Activated T-cell treated with anti-CD3 and anti-CD28 coated beads, Interleukin-2, amount 50 U/mL, for 24 hours (primary cell): Measurements from ENCODE around the gene NACA2.
"Not testable (repeated sequence)": the region's sequence is repeated elsewhere in the genome, so short reads cannot be mapped to it uniquely, and the experiment has no call there.

ENCODE experiments used
- DNase-seq: peaks from one replicate; pipeline ENCODE4 v3.0.0-alpha.2; 2020
- H3K27ac Mint-ChIP-seq: 2 replicates; pipeline ENCODE4 v1.8.0; 2020; ENCODE audit warnings: mild to moderate bottlenecking, mixed read lengths
- H3K27me3 Mint-ChIP-seq: 2 replicates; pipeline ENCODE4 v1.8.0; 2020; ENCODE audit warnings: mixed read lengths
- H3K36me3 Mint-ChIP-seq: 2 replicates; pipeline ENCODE4 v1.8.0; 2020; ENCODE audit warnings: low read depth, mixed read lengths
- H3K4me1 Mint-ChIP-seq: 2 replicates; pipeline ENCODE4 v1.8.0; 2020; ENCODE audit warnings: low read depth, mixed read lengths
- H3K4me3 Mint-ChIP-seq: 2 replicates; pipeline ENCODE4 v1.8.0; 2020; ENCODE audit warnings: mild to moderate bottlenecking, moderate library complexity, mixed read lengths
- H3K9me3 Mint-ChIP-seq: 2 replicates; pipeline ENCODE4 v1.8.0; 2020; ENCODE audit warnings: mixed read lengths

NACA2 gene

DNA sequence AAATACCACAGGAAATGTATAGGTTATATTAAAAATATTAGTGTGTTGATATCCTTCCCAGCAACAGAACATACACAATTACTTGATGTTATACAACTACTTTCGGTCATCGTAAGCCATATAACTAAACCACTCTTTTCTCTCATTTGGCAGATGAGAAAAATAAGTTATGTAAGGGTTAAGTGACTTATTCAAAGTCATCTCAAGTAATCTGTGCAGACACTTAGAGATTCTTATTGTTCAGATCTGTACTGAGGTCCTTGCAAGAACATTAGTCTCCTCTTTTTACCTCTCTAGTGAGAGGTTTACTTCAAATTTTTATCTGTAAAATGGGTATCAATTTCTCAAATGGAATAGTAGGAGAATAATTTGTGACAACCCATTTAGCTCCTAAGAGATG, 15.0 kb downstream of the NACA2 start:
- no peak overlapping the region for H3K27ac Mint-ChIP-seq
- H3K4me3 Mint-ChIP-seq, result no peak overlapping the region
- no peaks in the 10 kb centered on the region for H3K9me3 Mint-ChIP-seq
- peaks cover 2% of the 10 kb centered on the region for H3K4me1 Mint-ChIP-seq
- no peaks in the 10 kb centered on the region for H3K36me3 Mint-ChIP-seq
- peaks cover 31% of the 10 kb centered on the region for H3K27me3 Mint-ChIP-seq
- DNase-seq, result no peak

DNA sequence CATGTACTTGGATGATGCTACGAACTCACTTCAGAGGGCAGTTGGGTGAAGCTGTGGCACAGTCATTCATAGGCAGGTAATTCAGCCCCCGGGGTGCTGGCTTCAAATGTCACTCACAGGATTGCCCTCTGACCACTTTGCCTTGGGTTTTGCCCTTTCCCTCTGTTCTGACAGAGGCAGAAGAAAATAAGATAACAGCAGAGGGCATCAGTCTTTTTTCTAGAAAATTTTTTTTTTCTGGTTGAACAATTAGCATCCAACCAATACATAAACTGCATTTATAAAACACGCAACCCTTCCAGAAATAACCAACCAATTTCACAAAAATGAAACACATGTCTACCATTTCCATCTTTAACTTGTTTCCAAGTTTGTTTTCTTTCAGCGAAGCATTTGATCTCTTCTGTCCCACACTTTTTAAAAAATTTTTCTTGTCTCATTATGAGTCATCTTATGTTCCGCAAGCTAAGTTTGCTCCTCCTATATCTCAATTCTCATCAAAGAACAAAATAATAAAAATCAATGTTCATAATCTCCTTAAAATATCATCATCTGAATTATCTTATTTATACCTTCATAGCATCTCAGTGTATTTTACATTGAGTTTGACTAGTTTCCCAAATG, 15.6 kb downstream of the NACA2 start:
- Mint-ChIP-seq H3K4me1 (peaks cover 2% of the 10 kb centered on the region), H3K4me3 (no peak overlapping the region), H3K27me3 (peaks cover 28% of the 10 kb centered on the region), H3K27ac (no peak overlapping the region), H3K9me3 (no peaks in the 10 kb centered on the region), H3K36me3 (no peaks in the 10 kb centered on the region)
- DNase-seq, result no peak

DNA sequence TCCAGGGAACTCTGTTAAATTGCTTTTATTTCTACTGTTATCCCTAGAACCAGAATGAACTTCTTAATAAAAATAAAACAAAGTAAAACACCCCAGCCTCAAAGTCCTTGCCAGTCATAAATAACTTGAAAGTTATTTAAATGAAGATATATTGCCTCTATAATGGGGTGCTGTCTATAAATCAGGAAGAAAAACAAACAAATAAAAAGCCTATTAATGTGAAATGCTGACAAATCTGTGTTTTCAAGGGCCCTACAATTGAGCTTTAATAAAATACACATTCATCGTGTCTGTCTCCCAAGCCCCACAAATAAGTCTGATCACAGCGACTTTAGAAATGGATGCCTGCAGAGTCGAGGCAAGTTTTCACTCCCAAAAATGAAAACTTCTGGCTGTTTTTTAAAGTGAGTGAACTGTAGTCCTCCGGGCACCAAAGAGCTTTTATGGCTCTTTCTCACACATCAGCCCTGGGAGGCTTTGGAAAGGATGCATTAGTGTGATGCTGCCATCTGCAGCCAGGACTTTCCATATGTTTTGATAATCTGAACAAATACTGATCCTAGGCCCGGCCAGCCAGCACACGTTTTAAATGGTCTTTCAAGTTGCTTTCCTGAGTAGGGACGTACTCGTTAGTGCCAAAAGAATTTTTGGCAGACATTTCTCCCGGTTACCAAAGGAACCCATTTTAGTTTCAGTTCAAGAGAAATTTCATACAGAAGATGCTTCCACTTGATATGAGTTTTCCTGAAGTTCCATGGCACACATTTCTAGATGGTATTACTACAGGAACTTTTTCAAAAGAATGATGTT, 16.3 kb downstream of the NACA2 start:
- Mint-ChIP-seq H3K4me3 (no peak overlapping the region), H3K27me3 (peaks cover 24% of the 10 kb centered on the region), H3K9me3 (no peaks in the 10 kb centered on the region), H3K27ac (no peak overlapping the region), H3K36me3 (no peaks in the 10 kb centered on the region), H3K4me1 (peaks cover 2% of the 10 kb centered on the region)
- DNase-seq, result no peak

DNA sequence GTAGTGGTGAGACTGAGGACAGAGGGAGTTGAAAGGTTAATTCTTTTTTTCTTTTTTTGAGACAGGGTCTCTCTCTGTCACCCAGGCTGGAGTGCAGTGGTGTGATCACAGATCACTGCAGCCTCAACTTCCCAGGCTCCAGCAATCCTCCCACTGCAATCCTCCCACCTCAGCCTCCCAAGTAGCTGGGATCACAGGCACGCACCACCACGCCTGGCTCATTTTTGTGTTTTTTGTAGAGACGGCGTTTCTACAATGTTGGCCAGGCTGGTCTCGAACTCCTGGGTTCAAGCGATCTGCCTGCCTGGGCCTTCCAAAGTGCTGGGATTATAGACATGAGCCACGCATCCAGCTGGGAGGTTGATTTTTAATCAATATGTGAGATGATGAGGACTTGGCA, 18.5 kb downstream of the NACA2 start:
- not testable (repeated sequence) for H3K27ac Mint-ChIP-seq

DNA sequence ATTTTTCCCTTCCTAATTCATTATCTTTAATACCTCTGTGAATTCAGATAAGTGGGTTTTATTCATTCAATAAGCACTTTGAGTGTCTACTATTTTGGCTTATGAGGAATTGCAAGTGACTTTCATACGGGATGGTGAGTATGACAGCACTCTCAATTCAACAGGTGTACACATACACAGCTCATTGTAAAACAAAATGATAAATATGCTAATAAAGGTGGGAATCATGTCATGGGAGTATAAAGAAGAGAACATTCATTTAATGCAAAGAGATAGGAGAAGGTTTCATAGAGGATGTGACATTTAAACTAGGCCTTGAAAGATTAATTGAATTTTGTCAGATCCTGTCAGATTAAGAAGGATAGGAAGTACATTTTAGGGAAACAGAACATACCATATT, 19.4 kb downstream of the NACA2 start:
- Mint-ChIP-seq H3K9me3 (no peaks in the 10 kb centered on the region), H3K4me3 (no peak overlapping the region), H3K27me3 (peaks cover 18% of the 10 kb centered on the region), H3K27ac (no peak overlapping the region), H3K36me3 (no peaks in the 10 kb centered on the region), H3K4me1 (peaks cover 6% of the 10 kb centered on the region)
- DNase-seq, result no peak

More for the DNA sequence above, 18.5 kb downstream of the NACA2 start:
- not testable (repeated sequence) for H3K9me3 Mint-ChIP-seq, DNase-seq, H3K36me3 Mint-ChIP-seq, H3K4me3 Mint-ChIP-seq, H3K4me1 Mint-ChIP-seq
- peaks cover 18% of the 10 kb centered on the region for H3K27me3 Mint-ChIP-seq

DNA sequence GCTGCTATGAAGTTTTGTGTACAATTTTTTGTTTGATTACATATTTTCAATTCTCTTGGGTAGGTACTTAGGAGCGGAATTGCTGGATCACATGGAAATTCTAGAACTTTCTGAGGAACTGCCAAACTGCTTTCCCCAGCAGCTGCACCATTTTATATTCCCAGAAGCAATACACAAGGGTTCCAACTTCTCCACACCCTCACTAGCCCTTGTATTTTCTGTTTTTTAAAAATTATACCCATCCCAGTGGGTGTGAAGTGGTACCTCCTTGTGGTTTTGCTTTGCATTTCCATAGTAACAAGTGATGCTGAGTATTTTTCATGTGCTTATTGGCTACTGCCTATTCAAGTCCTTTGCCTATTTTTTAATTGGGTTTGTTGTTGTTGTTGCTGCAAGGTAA, 20.9 kb downstream of the NACA2 start:
- H3K4me3 Mint-ChIP-seq, result no peak overlapping the region
- H3K27me3 Mint-ChIP-seq, result peaks cover 15% of the 10 kb centered on the region
- H3K36me3 Mint-ChIP-seq, result no peaks in the 10 kb centered on the region
- DNase-seq, result no peak
- no peak overlapping the region for H3K27ac Mint-ChIP-seq
- H3K9me3 Mint-ChIP-seq, result no peaks in the 10 kb centered on the region
- H3K4me1 Mint-ChIP-seq, result peaks cover 4% of the 10 kb centered on the region

DNA sequence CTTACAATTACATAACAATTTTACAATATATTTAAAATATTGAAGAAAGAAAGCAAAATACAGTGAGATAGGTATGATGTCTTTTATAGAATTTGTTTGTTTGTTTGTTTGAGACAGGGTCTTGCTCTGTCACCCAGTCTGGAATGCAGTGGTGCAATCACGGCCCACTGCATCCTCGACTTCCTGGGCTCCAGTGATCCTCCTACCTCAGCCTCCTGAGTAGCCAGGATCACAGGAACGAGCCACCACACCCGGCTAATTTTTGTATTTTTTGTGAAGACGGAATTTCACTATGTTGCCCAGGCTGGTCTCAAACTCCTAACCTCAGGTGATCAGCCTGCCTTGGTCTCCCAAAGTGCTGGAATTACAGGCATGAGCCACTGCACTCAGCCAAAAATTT, 21.5 kb downstream of the NACA2 start:
- H3K9me3 Mint-ChIP-seq, DNase-seq, H3K36me3 Mint-ChIP-seq, H3K4me3 Mint-ChIP-seq, H3K27ac Mint-ChIP-seq, H3K4me1 Mint-ChIP-seq: not testable (repeated sequence)
- H3K27me3 Mint-ChIP-seq, result peaks cover 16% of the 10 kb centered on the region

DNA sequence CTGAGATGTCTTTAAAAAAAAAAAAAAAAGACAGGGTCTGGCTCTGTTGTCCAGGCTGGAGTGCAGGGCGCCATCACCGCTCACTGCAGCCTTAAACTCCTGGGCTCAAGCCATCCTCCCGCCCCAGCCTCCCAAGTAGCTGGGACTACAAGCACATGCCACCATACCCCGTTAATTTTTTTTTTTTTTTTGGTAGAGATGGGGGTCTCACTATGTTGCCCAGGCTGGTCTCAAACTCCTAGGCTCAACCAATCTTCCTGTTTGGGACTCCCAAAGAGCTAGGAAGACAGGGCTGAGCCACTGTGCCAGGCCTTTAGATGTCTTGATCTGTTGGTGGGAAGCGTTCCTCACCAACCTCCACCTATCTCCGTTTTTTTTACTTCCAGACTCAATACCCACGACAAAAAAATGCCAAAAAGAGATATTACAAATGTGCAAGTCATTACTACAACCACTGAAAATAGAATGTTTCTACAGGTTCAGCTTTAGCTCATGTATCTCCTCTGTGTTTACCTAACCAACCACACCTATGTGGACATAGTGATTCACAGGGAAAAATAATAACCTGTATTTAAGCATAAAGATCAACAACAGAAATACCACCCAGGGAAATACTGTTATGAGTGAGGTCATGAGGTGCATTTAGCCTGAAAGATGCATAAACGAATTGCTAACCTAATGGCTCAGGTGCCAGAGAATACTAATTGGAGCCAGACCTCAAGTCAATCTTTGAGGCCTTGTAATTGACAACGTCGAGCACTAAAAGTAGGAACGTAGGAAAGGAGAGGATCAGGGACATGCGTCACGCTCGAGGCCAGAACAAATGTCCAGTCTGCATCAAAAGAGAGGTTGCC, 22.6 kb downstream of the NACA2 start:
- Mint-ChIP-seq H3K27me3 (peaks cover 14% of the 10 kb centered on the region), H3K36me3 (no peaks in the 10 kb centered on the region), H3K4me3 (no peak overlapping the region), H3K9me3 (no peaks in the 10 kb centered on the region), H3K27ac (no peak overlapping the region), H3K4me1 (peaks cover 4% of the 10 kb centered on the region)
- no peak for DNase-seq

DNA sequence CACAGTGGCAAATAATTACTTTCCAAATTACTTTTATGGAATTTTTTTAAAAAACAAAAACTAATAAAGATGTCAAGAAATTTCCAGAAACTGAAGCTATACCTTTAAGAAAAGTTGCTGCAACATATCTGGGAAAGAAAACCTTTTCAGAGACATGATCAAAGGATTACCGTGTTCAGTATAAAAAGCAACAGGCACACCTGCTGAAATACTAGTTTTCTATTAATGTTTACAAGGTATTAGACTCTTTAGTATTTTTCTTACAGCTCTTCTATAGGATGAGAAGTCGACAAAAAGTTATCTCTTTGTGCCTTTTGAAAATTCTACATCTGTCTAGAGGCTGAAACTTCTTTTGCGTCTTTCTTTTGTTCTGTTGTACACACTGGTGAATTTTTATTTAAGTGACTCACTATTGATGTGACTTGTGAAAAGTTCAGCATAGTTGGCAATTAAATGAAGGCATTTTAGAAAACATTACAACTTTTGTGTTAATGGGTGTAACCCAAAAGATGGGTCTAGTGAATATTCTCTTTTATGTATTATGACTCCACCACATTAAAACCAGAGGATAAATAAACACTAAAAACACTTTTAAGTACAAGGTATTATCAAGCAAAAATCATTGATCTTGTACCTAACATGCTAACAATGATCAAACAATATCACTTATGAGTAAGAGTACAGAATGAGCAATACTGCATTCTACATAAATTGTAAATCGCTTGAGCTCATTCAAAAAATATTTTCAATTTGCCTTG, 23.8 kb downstream of the NACA2 start:
- H3K4me1 Mint-ChIP-seq, result peaks cover 4% of the 10 kb centered on the region
- no peak overlapping the region for H3K4me3 Mint-ChIP-seq
- H3K27me3 Mint-ChIP-seq, result peaks cover 18% of the 10 kb centered on the region
- H3K27ac Mint-ChIP-seq, result no peak overlapping the region
- no peak for DNase-seq
- no peaks in the 10 kb centered on the region for H3K9me3 Mint-ChIP-seq
- no peaks in the 10 kb centered on the region for H3K36me3 Mint-ChIP-seq

DNA sequence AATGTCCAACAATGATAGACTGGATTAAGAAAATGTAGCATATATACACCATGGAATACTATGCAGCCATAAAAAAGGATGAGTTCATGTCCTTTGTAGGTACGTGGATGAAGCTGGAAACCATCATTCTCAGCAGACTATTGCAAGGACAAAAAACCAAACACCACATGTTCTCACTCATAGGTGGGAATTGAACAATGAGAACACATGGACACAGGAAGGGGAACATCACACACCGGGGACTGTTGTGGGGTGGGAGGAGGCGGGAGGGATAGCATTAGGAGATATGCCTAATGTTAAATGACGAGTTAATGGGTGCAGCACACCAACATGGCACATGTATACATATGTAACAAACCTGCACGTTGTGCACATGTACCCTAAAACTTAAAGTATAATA, 24.6 kb downstream of the NACA2 start:
- peaks cover 19% of the 10 kb centered on the region for H3K27me3 Mint-ChIP-seq
- DNase-seq, H3K27ac Mint-ChIP-seq, H3K9me3 Mint-ChIP-seq, H3K4me1 Mint-ChIP-seq, H3K36me3 Mint-ChIP-seq, H3K4me3 Mint-ChIP-seq: not testable (repeated sequence)

DNA sequence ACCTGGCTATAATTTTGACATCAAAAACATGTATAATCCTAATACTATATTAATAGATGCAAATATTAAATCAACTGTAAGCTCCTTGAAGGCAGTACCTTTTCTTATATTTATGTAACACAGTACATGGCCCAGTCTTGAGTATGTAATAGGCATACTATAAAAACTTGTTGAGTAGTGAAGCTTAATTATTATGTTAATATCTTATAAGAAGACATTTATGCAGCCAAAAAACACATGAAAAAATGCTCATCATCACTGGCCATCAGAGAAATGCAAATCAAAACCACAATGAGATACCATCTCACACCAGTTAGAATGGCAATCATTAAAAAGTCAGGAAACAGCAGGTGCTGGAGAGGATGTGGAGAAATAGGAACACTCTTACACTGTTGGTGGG, 25.2 kb downstream of the NACA2 start:
- peaks cover 19% of the 10 kb centered on the region for H3K27me3 Mint-ChIP-seq
- not testable (repeated sequence) for H3K36me3 Mint-ChIP-seq, H3K4me3 Mint-ChIP-seq, H3K9me3 Mint-ChIP-seq, DNase-seq, H3K4me1 Mint-ChIP-seq, H3K27ac Mint-ChIP-seq

DNA sequence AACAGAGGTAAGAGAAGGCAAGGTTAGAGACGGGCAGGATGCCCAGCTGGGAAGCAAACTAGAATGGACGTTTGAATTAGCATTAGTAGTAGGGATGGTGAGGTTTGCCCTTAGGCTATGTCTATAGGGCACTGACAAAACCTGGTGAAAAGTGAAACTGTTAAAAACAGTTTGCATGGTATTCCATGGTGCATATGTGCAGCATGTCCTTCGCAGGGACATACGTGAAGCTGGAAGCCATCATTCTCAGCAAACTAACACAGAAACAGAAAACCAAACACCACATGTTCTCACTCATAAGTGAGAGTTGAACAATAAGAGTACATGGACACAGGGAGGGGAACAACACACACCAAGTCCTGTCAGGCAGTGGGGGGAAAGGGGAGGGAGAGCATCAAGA, 25.8 kb downstream of the NACA2 start:
- no peaks in the 10 kb centered on the region for H3K36me3 Mint-ChIP-seq
- H3K4me3 Mint-ChIP-seq, result no peak overlapping the region
- no peak overlapping the region for H3K27ac Mint-ChIP-seq
- H3K27me3 Mint-ChIP-seq, result peaks cover 21% of the 10 kb centered on the region
- H3K9me3 Mint-ChIP-seq, result no peaks in the 10 kb centered on the region
- no peak for DNase-seq
- peaks cover 4% of the 10 kb centered on the region for H3K4me1 Mint-ChIP-seq

DNA sequence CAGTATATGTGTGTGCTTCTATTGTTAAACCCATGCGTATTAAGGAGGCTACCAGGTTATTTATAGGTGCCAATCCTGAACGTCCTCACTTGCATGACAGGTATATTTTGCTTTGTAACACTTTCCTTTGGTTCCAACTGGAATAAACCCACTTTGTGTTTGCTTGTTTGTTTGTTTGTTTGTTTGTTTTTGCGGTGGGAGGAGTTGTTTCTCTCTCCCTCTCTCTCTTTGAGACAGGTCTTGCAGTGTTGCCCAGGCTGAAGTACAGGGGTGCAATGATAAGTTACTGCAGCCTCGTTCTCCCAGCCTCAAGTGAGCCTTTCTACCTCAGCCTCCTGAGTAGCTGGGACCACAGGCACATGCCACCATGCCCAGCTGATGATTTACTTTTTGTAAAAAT, 28.7 kb downstream of the NACA2 start:
- Mint-ChIP-seq H3K9me3 (no peaks in the 10 kb centered on the region), H3K4me3 (no peak overlapping the region), H3K27me3 (peaks cover 38% of the 10 kb centered on the region), H3K27ac (no peak overlapping the region), H3K36me3 (no peaks in the 10 kb centered on the region), H3K4me1 (peaks cover under 1% of the 10 kb centered on the region)
- no peak for DNase-seq

DNA sequence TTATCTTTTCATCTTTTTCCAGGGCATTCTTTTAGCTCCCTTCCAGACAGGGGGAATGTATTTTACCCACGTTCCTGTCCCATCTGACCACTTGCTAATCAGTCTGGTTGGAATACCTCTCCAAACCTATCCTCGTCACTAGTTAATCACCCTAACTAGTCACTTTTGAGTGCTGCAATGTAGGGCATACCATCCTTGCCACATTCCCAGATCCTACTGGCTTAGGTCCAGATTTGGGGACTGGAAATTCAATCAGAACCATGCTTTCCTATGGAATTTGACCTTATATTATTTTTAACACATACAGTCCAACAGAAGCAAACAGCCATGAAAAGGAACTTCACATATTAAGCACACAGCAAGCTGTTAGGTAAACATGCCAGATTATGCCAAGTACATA, 29.7 kb downstream of the NACA2 start:
- Mint-ChIP-seq H3K27me3 (peaks cover 45% of the 10 kb centered on the region), H3K4me1 (no peaks in the 10 kb centered on the region), H3K36me3 (no peaks in the 10 kb centered on the region), H3K4me3 (no peak overlapping the region), H3K27ac (no peak overlapping the region), H3K9me3 (no peaks in the 10 kb centered on the region)
- no peak for DNase-seq
